MCF 10A (cell line): ENCODE measurements around the gene SNAP25. TPM values are rescaled to one million over a fixed set of nuclear protein-coding genes. Genes with fewer than 3 reads are reported as not detected.
A peak's percentile ranks its signal among the peaks of the same experiment; 100 is the strongest.

ENCODE experiments used
- BruUV-seq: library from RNA; stranded (reverse); fragments of 400-500 nt; replicated peaks from 2 replicates; lab custom pipeline; 2021; lab: Mats Ljungman, UMichigan
- CTCF ChIA-PET: fragments of 300-600 bp; sonication (Branson Sonifier 250); formaldehyde crosslinking; extraction: SDS; loops from one replicate; lab custom pipeline; 2021; ENCODE audit warnings: antibody characterized with exemption, inconsistent platforms; lab: Yijun Ruan, JAX
- POLR2A ChIA-PET: fragments of 300-600, 350-650 bp; sonication (Branson Sonifier 250); formaldehyde crosslinking; extraction: SDS; loops from one replicate; lab custom pipeline; 2020; ENCODE audit warnings: antibody characterized with exemption, inconsistent platforms; lab: Yijun Ruan, JAX
- DNase-seq: peaks from one replicate; pipeline ENCODE4 v3.0.0-alpha.2; 2018; ENCODE audit not compliant: unreplicated experiment
- H3K27ac Mint-ChIP-seq: one replicate; pipeline ENCODE4 v1.8.0; 2022; ENCODE audit warnings: mild to moderate bottlenecking, low read depth, mixed read lengths; ENCODE audit not compliant: unreplicated experiment
- H3K27me3 Mint-ChIP-seq: one replicate; pipeline ENCODE4 v1.8.0; 2022; ENCODE audit warnings: mixed read lengths; ENCODE audit not compliant: insufficient read depth, unreplicated experiment
- H3K36me3 Mint-ChIP-seq: one replicate; pipeline ENCODE4 v1.8.0; 2022; ENCODE audit warnings: mild to moderate bottlenecking, moderate library complexity, mixed read lengths; ENCODE audit not compliant: insufficient read depth, unreplicated experiment
- H3K4me1 Mint-ChIP-seq: one replicate; pipeline ENCODE4 v1.8.0; 2022; ENCODE audit warnings: mixed read lengths; ENCODE audit not compliant: insufficient read depth, unreplicated experiment
- H3K4me3 Mint-ChIP-seq: one replicate; pipeline ENCODE4 v1.8.0; 2022; ENCODE audit warnings: mild to moderate bottlenecking, moderate library complexity, mixed read lengths; ENCODE audit not compliant: unreplicated experiment
- H3K9me3 Mint-ChIP-seq: one replicate; pipeline ENCODE4 v1.8.0; 2022; ENCODE audit warnings: mixed read lengths; ENCODE audit not compliant: unreplicated experiment
- intact Hi-C: fragments of 100-400 bp; cut with micrococcal nuclease; formaldehyde crosslinking; loops from 2 replicates; pipeline ENCODE4 v1.14.1; 2022
- total RNA-seq: library from RNA; stranded (reverse); gene quantifications from 2 replicates; pipeline ENCODE4 v1.2.3, GENCODE V29; 2022
- TF ChIP-seq, protein P1 (sequence below): fragments of 200-600 bp; IDR thresholded peaks from one replicate; pipeline ENCODE4 v1.8.0; 2022; ENCODE audit warnings: antibody characterized with exemption, mild to moderate bottlenecking; ENCODE audit not compliant: unreplicated experiment

The SNAP25 gene
- total RNA-seq, 1 experiment from 2014 or later, result not detected

DNA sequence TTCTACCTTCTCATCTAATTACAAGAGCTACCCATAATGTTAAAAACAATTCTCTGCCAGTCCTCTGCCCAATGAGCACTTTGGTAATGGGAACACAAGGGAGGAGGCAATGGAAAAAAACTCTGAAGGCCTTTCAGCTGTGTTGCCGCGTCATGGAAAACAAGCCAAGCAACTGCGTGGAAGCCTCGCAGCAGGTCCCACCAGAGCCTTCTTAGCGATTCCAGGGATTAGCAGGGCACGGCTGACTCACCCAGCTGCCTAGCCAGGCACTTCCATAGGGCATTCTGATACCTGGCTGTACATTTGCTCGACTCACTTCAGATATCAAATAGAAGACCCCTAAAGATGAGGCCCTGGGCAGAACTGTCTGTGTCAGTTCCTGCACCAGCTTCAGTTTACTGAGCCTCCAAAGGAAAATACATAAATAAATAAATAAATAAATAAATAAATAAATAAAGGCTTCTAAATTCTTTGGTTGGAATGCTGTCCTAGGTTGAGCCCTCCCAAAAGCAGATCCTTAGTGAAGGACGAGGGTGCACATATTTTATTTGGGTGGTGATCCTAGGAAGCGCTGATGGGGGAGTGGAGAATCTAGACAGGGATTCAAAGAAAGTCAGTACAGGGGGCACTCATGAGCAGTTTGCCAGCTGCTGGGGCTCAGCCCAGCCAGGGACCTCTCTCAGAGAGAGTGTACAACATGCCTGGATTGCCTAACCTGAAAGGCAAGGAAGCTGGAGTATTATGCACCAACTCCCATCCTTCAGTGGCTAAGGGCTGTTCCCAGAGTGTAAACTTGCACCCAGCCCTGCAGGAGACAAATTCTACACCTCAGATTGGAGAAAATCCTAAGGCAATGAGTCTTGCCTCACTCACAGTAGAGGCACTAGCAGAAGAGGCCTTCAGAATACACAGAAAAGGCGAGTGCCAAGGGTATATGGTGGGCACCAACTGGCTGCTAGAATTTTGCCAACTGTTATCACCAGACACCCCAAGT is 18.2 kb downstream of the SNAP25 start:
- H3K9me3 Mint-ChIP-seq, result no peaks in the 10 kb centered on the region
- CTCF ChIA-PET, result interaction anchor here (0.7 kb wide), 1 partner anchor 53 kb away, joined by 3 read pairs; no protein-coding TSS in a partner anchor
- H3K36me3 Mint-ChIP-seq, result no peaks in the 10 kb centered on the region
- peaks cover 31% of the 10 kb centered on the region for H3K27me3 Mint-ChIP-seq
- DNase-seq, result no peak
- no peak overlapping the region for H3K27ac Mint-ChIP-seq
- intact Hi-C loops, result no loop called here
- no peak overlapping the region for H3K4me3 Mint-ChIP-seq
- POLR2A ChIA-PET, result no interaction called here
- BruUV-seq, result no TSS peak
- peaks cover 6% of the 10 kb centered on the region for H3K4me1 Mint-ChIP-seq
- TF ChIP-seq, protein P1, sequence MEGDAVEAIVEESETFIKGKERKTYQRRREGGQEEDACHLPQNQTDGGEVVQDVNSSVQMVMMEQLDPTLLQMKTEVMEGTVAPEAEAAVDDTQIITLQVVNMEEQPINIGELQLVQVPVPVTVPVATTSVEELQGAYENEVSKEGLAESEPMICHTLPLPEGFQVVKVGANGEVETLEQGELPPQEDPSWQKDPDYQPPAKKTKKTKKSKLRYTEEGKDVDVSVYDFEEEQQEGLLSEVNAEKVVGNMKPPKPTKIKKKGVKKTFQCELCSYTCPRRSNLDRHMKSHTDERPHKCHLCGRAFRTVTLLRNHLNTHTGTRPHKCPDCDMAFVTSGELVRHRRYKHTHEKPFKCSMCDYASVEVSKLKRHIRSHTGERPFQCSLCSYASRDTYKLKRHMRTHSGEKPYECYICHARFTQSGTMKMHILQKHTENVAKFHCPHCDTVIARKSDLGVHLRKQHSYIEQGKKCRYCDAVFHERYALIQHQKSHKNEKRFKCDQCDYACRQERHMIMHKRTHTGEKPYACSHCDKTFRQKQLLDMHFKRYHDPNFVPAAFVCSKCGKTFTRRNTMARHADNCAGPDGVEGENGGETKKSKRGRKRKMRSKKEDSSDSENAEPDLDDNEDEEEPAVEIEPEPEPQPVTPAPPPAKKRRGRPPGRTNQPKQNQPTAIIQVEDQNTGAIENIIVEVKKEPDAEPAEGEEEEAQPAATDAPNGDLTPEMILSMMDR, result no peak

- Mint-ChIP-seq H3K36me3 (no peaks in the 10 kb centered on the region), H3K27ac (no peak overlapping the region), H3K4me1 (peaks cover 6% of the 10 kb centered on the region), H3K4me3 (no peak overlapping the region), H3K27me3 (no peaks in the 10 kb centered on the region), H3K9me3 (no peaks in the 10 kb centered on the region)
- CTCF ChIA-PET, result interaction anchor here (0.5 to 1.4 kb wide), 3 partner anchors 9 to 262 kb away, joined by 3 to 5 read pairs (median 3); no protein-coding TSS in a partner anchor
- DNase-seq, result peak; percentile 86
- BruUV-seq, result no TSS peak
- intact Hi-C loops, result no loop called here
- TF ChIP-seq, protein P1, result no peak
- POLR2A ChIA-PET, result interaction anchor here (0.6 kb wide), 1 partner anchor 17 kb away, joined by 3 read pairs; no protein-coding TSS in a partner anchor
Observed at GRCh38 chr20:10239954-10240353, 21.3 kb downstream of the SNAP25 start.

GRCh38 chr20:10240655-10241054 is 22.0 kb downstream of the SNAP25 start:
- Mint-ChIP-seq H3K36me3 (no peaks in the 10 kb centered on the region), H3K27ac (no peak overlapping the region), H3K9me3 (no peaks in the 10 kb centered on the region), H3K4me1 (peaks cover 6% of the 10 kb centered on the region), H3K27me3 (peaks cover 6% of the 10 kb centered on the region), H3K4me3 (no peak overlapping the region)
- no TSS peak for BruUV-seq
- CTCF ChIA-PET, result interaction anchor here (0.5 to 1.4 kb wide), 2 partner anchors 38 to 262 kb away, joined by 4 to 5 read pairs; no protein-coding TSS in a partner anchor
- no peak for DNase-seq
- TF ChIP-seq, protein P1, result no peak
- POLR2A ChIA-PET, result interaction anchor here (0.6 kb wide), 1 partner anchor 17 kb away, joined by 3 read pairs; no protein-coding TSS in a partner anchor
- intact Hi-C loops, result no loop called here

DNA sequence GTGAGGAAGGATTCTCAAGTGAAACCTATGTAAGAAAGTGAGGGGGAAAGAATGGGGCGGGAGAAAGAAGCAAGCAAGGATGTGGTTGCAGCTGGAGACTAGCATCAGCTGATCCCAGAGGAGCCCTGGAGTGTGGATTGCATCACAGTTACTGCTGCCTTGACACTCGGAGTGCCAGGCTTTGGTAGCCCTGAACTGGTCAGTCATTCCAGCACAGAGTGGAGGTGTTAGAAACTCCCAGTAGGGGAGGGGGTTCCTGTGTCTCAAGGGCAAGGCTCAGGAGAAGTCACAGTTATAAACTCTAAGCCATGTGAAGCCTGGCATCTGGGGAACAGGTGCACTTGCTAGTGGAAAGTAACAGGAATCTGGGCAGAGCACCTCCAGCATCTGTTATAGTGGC is 23.5 kb downstream of the SNAP25 start:
- Mint-ChIP-seq H3K4me3 (no peak overlapping the region), H3K4me1 (peaks cover 6% of the 10 kb centered on the region), H3K9me3 (no peaks in the 10 kb centered on the region), H3K27me3 (peaks cover 17% of the 10 kb centered on the region), H3K36me3 (no peaks in the 10 kb centered on the region), H3K27ac (no peak overlapping the region)
- intact Hi-C loops, result no loop called here
- ChIA-PET POLR2A (no interaction called here), CTCF (interaction anchor here (0.5 kb wide), 1 partner anchor 93 kb away, joined by 3 read pairs; no protein-coding TSS in a partner anchor)
- BruUV-seq, result no TSS peak
- no peak for DNase-seq
- TF ChIP-seq, protein P1, result no peak
